A673 (cell line): ENCODE results near the gene GMNC. TPM values are rescaled to one million over a fixed set of nuclear protein-coding genes. Genes with fewer than 3 reads are reported as not detected.

Source experiments
- BruUV-seq: library from RNA; stranded (reverse); fragments of 400-500 nt; replicated peaks from 2 replicates; lab custom pipeline; 2021; lab: Mats Ljungman, UMichigan
- CTCF ChIA-PET: fragments of 300-600 bp; sonication (Branson Sonifier 250); formaldehyde crosslinking; loops from one replicate; lab custom pipeline; 2022; ENCODE audit warnings: antibody characterized with exemption; lab: Charles Lee
- POLR2A ChIA-PET: fragments of 300-600 bp; sonication (Branson Sonifier 250); formaldehyde crosslinking; loops from one replicate; lab custom pipeline; 2022; ENCODE audit warnings: antibody characterized with exemption; ENCODE audit not compliant: low non-redundant PET; lab: Charles Lee
- DNase-seq: peaks from one replicate; pipeline ENCODE4 v3.0.0-alpha.2; 2015; ENCODE audit warnings: low spot score
- H3K27ac ChIP-seq: fragments of 200-600 bp; sonication (generic); 2 replicates; pipeline ENCODE4 v1.5.1; 2016; ENCODE audit warnings: mixed run types, low read depth, mild to moderate bottlenecking, mixed read lengths, antibody characterized with exemption, low read length; ENCODE audit not compliant: poor library complexity, severe bottlenecking
- H3K27me3 ChIP-seq: fragments of 200-600 bp; sonication (generic); replicated peaks from 2 replicates; pipeline ENCODE4 v1.6.1; 2017; ENCODE audit warnings: mixed run types, low read depth, mild to moderate bottlenecking, mixed read lengths, antibody characterized with exemption, low read length; ENCODE audit not compliant: insufficient read depth, poor library complexity
- H3K36me3 ChIP-seq: fragments of 200-600 bp; sonication (generic); 2 replicates; pipeline ENCODE4 v1.6.1; 2016; ENCODE audit warnings: mixed run types, mild to moderate bottlenecking, mixed read lengths, antibody characterized with exemption, low read length; ENCODE audit not compliant: insufficient read depth, poor library complexity, severe bottlenecking
- H3K4me1 ChIP-seq: fragments of 200-600 bp; sonication (generic); 2 replicates; pipeline ENCODE4 v1.6.1; 2017; ENCODE audit warnings: mixed run types, mild to moderate bottlenecking, mixed read lengths, antibody characterized with exemption, low read length; ENCODE audit not compliant: insufficient read depth, poor library complexity, severe bottlenecking
- H3K4me3 ChIP-seq: fragments of 200-600 bp; sonication (generic); 2 replicates; pipeline ENCODE4 v1.5.1; 2016; ENCODE audit warnings: low read depth, mixed run types, mild to moderate bottlenecking, mixed read lengths, low read length; ENCODE audit not compliant: poor library complexity, severe bottlenecking
- H3K9me3 ChIP-seq: fragments of 200-600 bp; sonication (generic); 2 replicates; pipeline ENCODE4 v1.6.1; 2016; ENCODE audit warnings: mixed run types, low read depth, mild to moderate bottlenecking, mixed read lengths, antibody characterized with exemption, low read length; ENCODE audit not compliant: poor library complexity, severe bottlenecking
- CTCF ChIP-seq: fragments of 300-800, 200-600 bp; sonication (generic); conservative IDR thresholded peaks from 2 replicates; pipeline ENCODE4 v1.5.1; 2017; ENCODE audit warnings: low read depth, mild to moderate bottlenecking, antibody characterized with exemption, low read length, moderate library complexity, mixed read lengths
- EZH2 ChIP-seq: fragments of 200-600 bp; sonication (generic); IDR thresholded peaks from 2 replicates; pipeline ENCODE4 v1.6.1; 2017; ENCODE audit warnings: borderline replicate concordance, low read depth, mild to moderate bottlenecking, mixed read lengths, antibody characterized with exemption, low read length; ENCODE audit not compliant: poor library complexity, severe bottlenecking
- intact Hi-C: fragments of 100-400 bp; cut with micrococcal nuclease; formaldehyde crosslinking; loops from one replicate; pipeline ENCODE4 v1.10.0; 2022; ENCODE audit not compliant: unreplicated experiment
- total RNA-seq: library from RNA; stranded (reverse); gene quantifications from 2 replicates; pipeline ENCODE4 v1.2.3, GENCODE V29; 2021

GMNC gene
- total RNA-seq, 1 experiment from 2014 or later: 3.7 TPM

- peak; percentile 30 for DNase-seq
- TF ChIP-seq CTCF (no peak), EZH2 (no peak)
- ChIA-PET CTCF (no interaction called here), POLR2A (no interaction called here)
- no peaks in the 10 kb centered on the region for H3K36me3 ChIP-seq
- H3K9me3 ChIP-seq: no peaks in the 10 kb centered on the region
- BruUV-seq: TSS peak; percentile 90
- peak overlapping the region; percentile 75 for H3K4me3 ChIP-seq
- H3K27me3 ChIP-seq: no peaks in the 10 kb centered on the region
- H3K27ac ChIP-seq: peak overlapping the region; percentile 66
- H3K4me1 ChIP-seq: no peaks in the 10 kb centered on the region
- intact Hi-C loops: no loop called here
Measured at GRCh38 chr3:190863119-190863465, 598 bp upstream of the GMNC start.

- Histone ChIP-seq H3K9me3 (no peaks in the 10 kb centered on the region), H3K4me1 (no peaks in the 10 kb centered on the region), H3K4me3 (no peak overlapping the region), H3K27me3 (no peaks in the 10 kb centered on the region), H3K36me3 (no peaks in the 10 kb centered on the region), H3K27ac (no peak overlapping the region)
- BruUV-seq: no TSS peak
- ChIA-PET POLR2A (no interaction called here), CTCF (no interaction called here)
- intact Hi-C loops: no loop called here
- DNase-seq: no peak
- TF ChIP-seq CTCF (no peak), EZH2 (no peak)
Measured at GRCh38 chr3:190860521-190860920, 2.0 kb downstream of the GMNC start.

GRCh38 chr3:190855151-190855550 lies 7.3 kb downstream of the GMNC start:
- intact Hi-C loops: no loop called here
- no peaks in the 10 kb centered on the region for H3K36me3 ChIP-seq
- BruUV-seq: no TSS peak
- H3K9me3 ChIP-seq: no peaks in the 10 kb centered on the region
- no peak for DNase-seq
- H3K4me1 ChIP-seq: no peaks in the 10 kb centered on the region
- H3K27me3 ChIP-seq: no peaks in the 10 kb centered on the region
- POLR2A ChIA-PET: no interaction called here
- CTCF ChIA-PET: no interaction called here
- no peak overlapping the region for H3K27ac ChIP-seq
- no peak overlapping the region for H3K4me3 ChIP-seq
- TF ChIP-seq EZH2: no peak
- TF ChIP-seq CTCF: no peak
